ENCODE results near the gene HMBS.

HMBS gene

GRCh38 chr11:119077839-119078238, 6.8 kb upstream of the HMBS start:
- no peak for DNase-seq

- no peak for DNase-seq
Measured at GRCh38 chr11:119078675-119079420, 5.8 kb upstream of the HMBS start.

- DNase-seq, result no peak
Measured at GRCh38 chr11:119081682-119082260, 2.9 kb upstream of the HMBS start.

GRCh38 chr11:119085437-119085847, 761 bp downstream of the HMBS start:
- DNase-seq, result no peak

GRCh38 chr11:119087123-119087522, 2.4 kb downstream of the HMBS start:
- DNase-seq, result no peak

- DNase-seq, result no peak
Measured at GRCh38 chr11:119087747-119088241, 3.1 kb downstream of the HMBS start.

- DNase-seq, result no peak
Measured at GRCh38 chr11:119088406-119088805, 3.7 kb downstream of the HMBS start.

- DNase-seq, result no peak
Measured at GRCh38 chr11:119089319-119089718, 4.6 kb downstream of the HMBS start.

GRCh38 chr11:119091178-119091577, 6.5 kb downstream of the HMBS start:
- DNase-seq, result no peak

- no peak for DNase-seq
Measured at GRCh38 chr11:119091966-119092879, 7.5 kb downstream of the HMBS start.

- DNase-seq, result no peak
Measured at GRCh38 chr11:119092880-119093842, 8.5 kb downstream of the HMBS start.

- no peak for DNase-seq
Measured at GRCh38 chr11:119093942-119094815, 9.5 kb downstream of the HMBS start.

GRCh38 chr11:119094816-119095065, 10.1 kb downstream of the HMBS start:
- DNase-seq, result no peak

- DNase-seq, result peak; percentile 94
Measured at GRCh38 chr11:119095066-119095880, 10.6 kb downstream of the HMBS start.

- DNase-seq, result no peak
Measured at GRCh38 chr11:119099711-119100110, 15.0 kb downstream of the HMBS start.

- peak; percentile 32 for DNase-seq
Measured at GRCh38 chr11:119100246-119100970, 15.7 kb downstream of the HMBS start.

GRCh38 chr11:119100994-119101758, 16.5 kb downstream of the HMBS start:
- DNase-seq, result no peak

GRCh38 chr11:119101759-119102423, 17.2 kb downstream of the HMBS start, which contains the start of gene DPAGT1:
Gene DPAGT1 (minus strand): TSS chr11:119101853. CDS start chr11:119101655, 198 bp downstream.
- peak; percentile 88 for DNase-seq
